Vagina (tissue), 2 donors: Measurements from ENCODE around the gene SLC19A3. TPM values are rescaled to one million over a fixed set of nuclear protein-coding genes. Genes with fewer than 3 reads are reported as not detected.
"Not testable (repeated sequence)": the region's sequence is repeated elsewhere in the genome, so short reads cannot be mapped to it uniquely, and the experiment has no call there.

Experiments used
- DNase-seq, 2 donors: peaks; one replicate each; pipeline ENCODE4 v3.0.0-alpha.2; 2017; ENCODE audit errors: extremely low spot score in 2 of 2
- H3K27ac ChIP-seq: fragments of 200-600 bp; sonication (generic); one replicate; pipeline ENCODE4 v1.5.1; 2019
- H3K27me3 ChIP-seq: fragments of 200-600 bp; sonication (generic); one replicate; pipeline ENCODE4 v1.5.1; 2019
- H3K36me3 ChIP-seq, 2 donors: fragments of 200-600 bp; sonication (generic); one replicate each; pipeline ENCODE4 v1.5.1; 2017 to 2019
- H3K4me1 ChIP-seq: fragments of 200-600 bp; sonication (generic); one replicate; pipeline ENCODE4 v1.5.1; 2019
- H3K4me3 ChIP-seq, 2 donors: fragments of 200-600 bp; sonication (generic); 1 replicate in 1 of 2; 2 replicates in 1 of 2; pipeline ENCODE4 v1.5.1; 2016 to 2019
- H3K9me3 ChIP-seq: fragments of 200-600 bp; sonication (generic); one replicate; pipeline ENCODE4 v1.5.1; 2019
- POLR2A ChIP-seq, 2 donors: fragments of 450-650 bp; IDR thresholded peaks; one replicate each; pipeline ENCODE4 v1.6.1; 2017; ENCODE audit warnings: antibody characterized with exemption in 2 of 2, mild to moderate bottlenecking in 2 of 2, moderate library complexity in 2 of 2
- POLR2AphosphoS5 ChIP-seq, 2 donors: sonication (generic); formaldehyde crosslinking; IDR thresholded peaks; one replicate each; pipeline ENCODE4 v1.9.0; 2017; ENCODE audit warnings: antibody characterized with exemption in 2 of 2, mild to moderate bottlenecking in 2 of 2, low read depth in 1 of 2; ENCODE audit not compliant: insufficient read depth in 1 of 2
- intact Hi-C: fragments of 100-400 bp; cut with DNase I; formaldehyde crosslinking; loops from one replicate; pipeline ENCODE4 v1.15.1; 2023
- total RNA-seq: library from RNA; depleted of rRNA; stranded (reverse); fragments of >200 nt; gene quantifications from one replicate; pipeline ENCODE4 v1.2.3, GENCODE V29; 2016
- TF ChIP-seq, protein P1 (sequence below), 3 experiments: fragments of 450-650 bp in 2 of 3; fragments of 200-600 bp in 1 of 3; sonication (generic) in 1 of 3; IDR thresholded peaks; one replicate each; pipeline ENCODE4 v1.5.1; 2017 to 2019; ENCODE audit warnings: antibody characterized with exemption in 3 of 3, mild to moderate bottlenecking in 2 of 3, moderate library complexity in 2 of 3

SLC19A3 gene
- total RNA-seq, 1 donor from 2014 or later: 7.4 TPM

DNA sequence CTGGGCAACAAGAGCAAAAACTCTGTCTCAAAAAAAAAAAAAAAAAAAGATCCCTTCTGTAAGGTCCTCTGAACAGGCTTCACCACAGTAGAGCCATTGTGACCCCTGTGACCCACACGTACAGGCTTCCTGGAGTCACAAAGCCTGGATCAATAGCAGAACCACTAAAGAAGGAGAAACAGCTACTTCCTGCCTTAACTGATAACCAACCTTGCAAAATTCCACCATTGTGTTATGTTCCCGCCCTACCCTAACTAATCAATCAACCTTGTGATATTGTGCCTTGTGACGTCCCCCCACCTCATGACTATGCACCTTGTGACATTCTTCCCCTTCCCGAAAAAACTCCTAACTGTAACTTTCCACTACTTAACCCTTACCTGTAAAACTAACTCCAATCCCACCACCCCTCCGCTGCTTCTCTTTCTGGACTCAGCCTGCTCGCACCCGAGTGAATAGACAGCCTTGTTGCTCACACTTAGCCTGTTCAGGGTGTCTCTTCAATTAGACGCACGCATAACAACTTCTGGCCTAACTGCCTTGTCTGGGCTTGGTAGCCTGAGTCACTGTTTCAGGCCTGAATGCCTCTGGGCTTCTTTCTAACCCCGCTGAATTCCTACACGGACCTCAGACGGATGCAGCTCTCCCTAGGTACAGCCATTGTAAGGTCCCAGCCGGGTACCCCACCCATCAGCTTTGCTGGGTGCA is 41.7 kb upstream of the SLC19A3 start:
- intact Hi-C loops: no loop called here

DNA sequence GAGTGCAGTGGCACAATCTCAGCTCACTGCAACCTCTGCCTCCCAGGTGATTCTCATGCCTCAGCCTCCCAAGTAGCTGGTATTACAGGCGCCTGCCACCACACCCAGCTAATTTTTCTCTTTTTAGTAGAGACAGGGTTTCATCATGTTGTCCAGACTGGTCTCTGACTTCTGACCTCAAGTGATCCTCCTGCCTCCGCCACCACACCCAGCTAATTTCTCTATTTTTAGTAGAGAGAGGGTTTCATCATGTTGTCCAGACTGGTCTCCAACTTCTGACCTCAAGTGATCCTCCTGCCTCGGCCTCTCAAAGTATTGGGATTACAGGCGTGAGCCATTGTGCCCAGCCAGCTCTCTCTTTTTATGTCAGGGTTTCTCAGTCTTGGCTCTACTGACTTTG is 38.4 kb upstream of the SLC19A3 start:
- H3K36me3 ChIP-seq, H3K27ac ChIP-seq, H3K4me1 ChIP-seq, DNase-seq, H3K27me3 ChIP-seq, H3K9me3 ChIP-seq, H3K4me3 ChIP-seq, intact Hi-C loops: not testable (repeated sequence)

More for the DNA sequence above, 41.7 kb upstream of the SLC19A3 start:
- DNase-seq: no peak
- TF ChIP-seq, protein P1, sequence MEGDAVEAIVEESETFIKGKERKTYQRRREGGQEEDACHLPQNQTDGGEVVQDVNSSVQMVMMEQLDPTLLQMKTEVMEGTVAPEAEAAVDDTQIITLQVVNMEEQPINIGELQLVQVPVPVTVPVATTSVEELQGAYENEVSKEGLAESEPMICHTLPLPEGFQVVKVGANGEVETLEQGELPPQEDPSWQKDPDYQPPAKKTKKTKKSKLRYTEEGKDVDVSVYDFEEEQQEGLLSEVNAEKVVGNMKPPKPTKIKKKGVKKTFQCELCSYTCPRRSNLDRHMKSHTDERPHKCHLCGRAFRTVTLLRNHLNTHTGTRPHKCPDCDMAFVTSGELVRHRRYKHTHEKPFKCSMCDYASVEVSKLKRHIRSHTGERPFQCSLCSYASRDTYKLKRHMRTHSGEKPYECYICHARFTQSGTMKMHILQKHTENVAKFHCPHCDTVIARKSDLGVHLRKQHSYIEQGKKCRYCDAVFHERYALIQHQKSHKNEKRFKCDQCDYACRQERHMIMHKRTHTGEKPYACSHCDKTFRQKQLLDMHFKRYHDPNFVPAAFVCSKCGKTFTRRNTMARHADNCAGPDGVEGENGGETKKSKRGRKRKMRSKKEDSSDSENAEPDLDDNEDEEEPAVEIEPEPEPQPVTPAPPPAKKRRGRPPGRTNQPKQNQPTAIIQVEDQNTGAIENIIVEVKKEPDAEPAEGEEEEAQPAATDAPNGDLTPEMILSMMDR (IDR thresholded peaks at IDR 0.05): no peak
- no peak for TF ChIP-seq POLR2AphosphoS5 (IDR thresholded peaks at IDR 0.05; ENCODE audit: insufficient read depth in 1 of 2, low read depth in 1 of 2)
- TF ChIP-seq POLR2A (IDR thresholded peaks at IDR 0.05): no peak
- H3K4me3 ChIP-seq: no peak overlapping the region
- H3K36me3 ChIP-seq: no peaks in the 10 kb centered on the region
- no peak overlapping the region for H3K27ac ChIP-seq
- H3K4me1 ChIP-seq: peaks cover 8% of the 10 kb centered on the region
- H3K27me3 ChIP-seq: no peaks in the 10 kb centered on the region
- no peaks in the 10 kb centered on the region for H3K9me3 ChIP-seq

DNA sequence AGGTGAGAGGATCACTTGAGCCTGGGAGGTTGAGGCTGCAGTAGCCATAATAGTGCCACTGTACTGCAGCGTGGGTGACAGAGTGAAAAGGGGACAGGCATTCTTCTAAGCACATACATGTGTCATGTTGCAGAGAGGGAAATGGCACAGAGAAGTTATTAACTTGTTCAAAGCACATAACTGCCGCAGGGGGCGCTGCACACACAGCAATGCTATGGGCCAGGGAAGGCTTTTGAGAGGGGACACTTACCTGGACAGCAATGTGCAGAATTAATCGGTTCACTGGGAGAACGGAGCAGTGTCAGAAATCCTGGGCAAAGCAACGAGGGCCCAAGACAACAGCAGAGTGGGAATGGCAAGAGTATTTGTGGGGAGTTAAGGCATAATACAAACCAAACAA is 30.3 kb upstream of the SLC19A3 start:
- intact Hi-C loops: no loop called here
- TF ChIP-seq POLR2AphosphoS5 (IDR thresholded peaks at IDR 0.05; ENCODE audit: insufficient read depth in 1 of 2, low read depth in 1 of 2) (no peak), POLR2A (IDR thresholded peaks at IDR 0.05) (no peak)
- TF ChIP-seq, protein P1 (IDR thresholded peaks at IDR 0.05): no peak
- no peak for DNase-seq
- Histone ChIP-seq H3K9me3 (no peaks in the 10 kb centered on the region), H3K4me1 (no peaks in the 10 kb centered on the region), H3K36me3 (no peaks in the 10 kb centered on the region), H3K27me3 (no peaks in the 10 kb centered on the region), H3K27ac (no peak overlapping the region), H3K4me3 (no peak overlapping the region)

GRCh38 chr2:227745594-227745993 is 27.8 kb upstream of the SLC19A3 start, which contains the start of gene SCYGR8:
Gene SCYGR8 (plus strand): TSS chr2:227745894. CDS start chr2:227745894, 0 bp downstream.
- intact Hi-C loops: no loop called here
- no peaks in the 10 kb centered on the region for H3K27me3 ChIP-seq
- no peak within 1 kb of the TSS for H3K27ac ChIP-seq
- TF ChIP-seq, protein P1 (IDR thresholded peaks at IDR 0.05): no peak
- TF ChIP-seq POLR2A (IDR thresholded peaks at IDR 0.05) (no peak), POLR2AphosphoS5 (IDR thresholded peaks at IDR 0.05; ENCODE audit: insufficient read depth in 1 of 2, low read depth in 1 of 2) (no peak)
- H3K4me1 ChIP-seq: no peaks in the 10 kb centered on the region
- H3K4me3 ChIP-seq: no peak within 1 kb of the TSS
- H3K36me3 ChIP-seq: no peaks in the 10 kb centered on the region
- DNase-seq: no peak
- H3K9me3 ChIP-seq: no peaks in the 10 kb centered on the region

GRCh38 chr2:227740705-227741104 is 22.9 kb upstream of the SLC19A3 start:
- intact Hi-C loops, H3K9me3 ChIP-seq, H3K36me3 ChIP-seq, H3K4me1 ChIP-seq, DNase-seq, H3K27ac ChIP-seq, H3K27me3 ChIP-seq, H3K4me3 ChIP-seq: not testable (repeated sequence)

DNA sequence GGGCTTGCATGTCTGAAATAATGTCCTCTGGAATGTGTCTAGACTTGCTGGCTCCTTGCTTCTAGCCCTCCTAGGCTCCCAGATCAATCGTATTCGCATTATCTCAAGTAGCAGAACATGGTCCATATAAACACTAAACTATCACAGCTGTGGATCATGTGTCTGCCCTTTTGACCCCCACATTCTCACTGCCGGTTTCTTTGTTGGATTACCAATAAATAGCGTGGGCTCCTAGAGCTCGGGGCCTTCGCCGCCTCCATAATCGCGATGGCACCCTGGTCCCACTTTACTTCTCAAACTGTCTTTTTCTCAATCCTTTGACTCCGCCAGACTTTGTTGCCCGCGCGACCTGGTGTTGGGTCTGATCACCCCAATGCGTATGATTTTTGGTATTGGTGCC is 21.5 kb upstream of the SLC19A3 start:
- H3K4me3 ChIP-seq: no peak overlapping the region
- no peaks in the 10 kb centered on the region for H3K36me3 ChIP-seq
- no peaks in the 10 kb centered on the region for H3K27me3 ChIP-seq
- no peaks in the 10 kb centered on the region for H3K4me1 ChIP-seq
- no peak overlapping the region for H3K27ac ChIP-seq
- intact Hi-C loops: no loop called here
- TF ChIP-seq POLR2A (IDR thresholded peaks at IDR 0.05) (no peak), POLR2AphosphoS5 (IDR thresholded peaks at IDR 0.05; ENCODE audit: insufficient read depth in 1 of 2, low read depth in 1 of 2) (no peak)
- TF ChIP-seq, protein P1 (IDR thresholded peaks at IDR 0.05): no peak
- no peak for DNase-seq
- no peaks in the 10 kb centered on the region for H3K9me3 ChIP-seq
